Measurements from ENCODE around the gene AP1M2.
"Not testable (repeated sequence)": the region's sequence is repeated elsewhere in the genome, so short reads cannot be mapped to it uniquely, and the experiment has no call there.

The AP1M2 gene

DNA sequence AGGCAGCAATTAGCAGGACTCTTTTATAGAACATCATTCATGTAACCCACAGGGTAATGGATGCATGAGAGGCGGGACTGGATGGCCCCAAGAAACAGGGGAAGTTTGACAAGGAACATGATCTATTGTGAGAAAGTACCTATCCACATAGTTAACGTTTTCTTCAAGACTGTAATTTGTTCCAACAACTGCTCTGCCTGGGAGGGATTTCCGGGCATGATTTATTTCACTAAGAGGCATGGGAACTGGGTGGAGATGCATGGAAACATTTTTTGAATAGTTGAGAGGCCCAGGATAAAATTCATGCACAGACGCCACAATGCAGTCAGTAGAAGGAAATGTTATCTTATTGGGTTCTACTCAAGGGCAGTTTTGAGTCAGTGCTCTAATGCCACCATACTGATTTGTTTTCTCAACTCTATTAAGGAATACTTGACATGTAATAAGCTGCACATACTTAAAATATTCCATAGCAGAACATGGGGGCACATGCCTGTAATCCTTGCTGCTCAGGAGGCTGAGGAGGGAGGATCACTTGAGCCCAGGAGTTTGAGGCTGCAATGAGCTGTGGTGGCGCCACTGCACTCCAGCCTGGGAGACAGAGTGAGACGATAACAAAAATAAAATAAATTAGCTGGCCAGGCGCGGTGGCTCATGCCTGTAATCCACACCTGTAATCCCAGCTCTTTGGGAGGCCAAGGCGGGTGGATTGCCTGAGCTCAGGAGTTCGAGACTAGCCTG is 53.3 kb downstream of the AP1M2 start:
- no peak for DNase-seq

DNA sequence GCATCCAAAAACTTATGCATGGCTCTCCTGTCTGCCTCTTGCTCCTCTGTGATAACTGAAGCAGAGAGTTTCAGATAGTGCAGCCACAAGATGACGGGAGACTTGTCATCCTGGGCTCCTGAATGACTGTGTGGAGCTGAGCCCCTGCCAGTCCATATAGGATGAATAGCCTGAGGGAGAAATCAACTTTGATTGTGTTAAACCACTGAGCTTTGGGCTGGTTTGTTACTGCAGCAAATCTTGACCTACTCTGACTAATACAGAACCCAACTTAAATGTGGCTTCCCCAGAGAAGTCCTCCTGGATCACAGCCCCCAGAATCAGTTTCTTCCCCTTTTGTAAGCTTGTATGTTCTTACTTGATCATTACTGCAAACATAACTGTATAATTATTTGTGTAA is 54.7 kb downstream of the AP1M2 start:
- DNase-seq = no peak

DNA sequence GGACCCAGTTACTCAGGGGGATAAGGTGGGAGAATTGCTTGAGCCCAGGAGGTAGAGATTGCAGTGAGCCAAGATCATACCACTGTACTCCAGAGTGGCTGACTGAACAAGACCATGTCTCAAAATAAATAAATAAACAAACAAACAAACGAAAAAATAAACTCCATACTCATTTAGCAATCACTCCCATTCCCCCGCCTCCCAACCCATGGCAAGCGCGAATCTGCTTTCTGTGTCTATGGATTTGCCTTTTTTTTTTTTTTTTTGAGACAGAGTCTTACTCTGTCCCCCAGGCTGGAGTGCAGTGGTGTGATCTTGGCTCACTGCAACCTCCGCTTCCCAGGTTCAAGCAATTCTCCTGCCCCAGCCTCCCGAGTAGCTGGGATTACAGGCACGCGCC is 60.2 kb downstream of the AP1M2 start:
- not testable (repeated sequence) for DNase-seq

DNA sequence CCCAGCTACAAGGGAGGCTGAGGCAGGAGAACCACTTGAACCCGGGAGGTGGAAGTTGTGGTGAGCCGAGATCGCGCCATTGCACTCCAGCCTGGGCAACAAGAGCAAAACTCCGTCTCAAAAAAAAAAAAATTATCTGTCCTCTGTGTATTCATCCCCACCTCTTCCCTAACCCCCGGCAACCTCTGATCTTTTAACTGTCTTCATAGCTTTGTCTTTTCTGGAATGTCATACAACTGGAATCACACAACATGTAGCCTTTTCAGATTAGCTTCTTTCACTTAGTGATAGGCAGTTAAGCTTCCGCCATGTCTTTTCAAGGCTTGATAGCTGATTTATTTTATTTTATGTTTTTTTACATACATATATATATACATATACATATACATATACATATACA is 61.5 kb downstream of the AP1M2 start:
- DNase-seq = no peak

DNA sequence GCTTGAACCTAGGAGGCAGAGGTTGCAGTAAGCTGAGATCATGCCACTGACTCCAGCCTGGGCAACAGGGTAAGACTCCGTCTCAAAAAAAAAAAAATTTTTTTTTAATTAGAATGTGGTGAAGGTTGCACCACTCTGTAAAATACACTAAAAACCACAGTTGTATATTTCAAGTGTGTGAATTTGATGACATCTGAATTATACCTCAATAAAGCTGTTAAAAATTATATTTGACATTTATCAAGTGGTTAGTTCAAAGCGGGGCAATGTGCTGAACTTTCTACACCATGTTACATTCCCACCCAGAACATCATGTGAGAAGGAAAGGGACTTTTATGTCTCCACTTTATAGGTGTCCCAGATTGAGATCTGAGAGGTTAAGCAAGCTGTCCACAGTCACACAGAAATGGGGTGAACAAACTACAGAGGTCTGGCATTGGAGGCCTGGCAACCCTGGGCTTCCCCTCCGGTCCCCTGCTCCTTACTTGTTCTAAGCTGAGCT is 63.9 kb downstream of the AP1M2 start:
- no peak for DNase-seq
